ENCODE results near the gene CDK6.

Gene CDK6

GRCh38 chr7:92567460-92567859, 268.9 kb downstream of the CDK6 start:
- DNase-seq, result no peak

GRCh38 chr7:92563345-92563744, 273.0 kb downstream of the CDK6 start:
- no peak for DNase-seq

GRCh38 chr7:92560602-92561001, 275.8 kb downstream of the CDK6 start:
- DNase-seq, result no peak

GRCh38 chr7:92557808-92558362, 278.5 kb downstream of the CDK6 start:
- no peak for DNase-seq

- no peak for DNase-seq
Observed at GRCh38 chr7:92557249-92557648, 279.1 kb downstream of the CDK6 start.
